Smooth muscle cell (in vitro differentiated cells): Measurements from ENCODE around the gene SH3PXD2A. TPM values are rescaled to one million over a fixed set of nuclear protein-coding genes. Genes with fewer than 3 reads are reported as not detected.

Source experiments
- DNase-seq: peaks from one replicate; lab custom pipeline; 2025; ENCODE audit not compliant: unreplicated experiment; lab: John Stamatoyannopoulos, UW
- H2AFZ ChIP-seq: fragments of 200-600 bp; sonication (generic); 2 replicates; pipeline ENCODE4 v1.6.0; 2016; ENCODE audit warnings: antibody characterized with exemption, low read depth, mild to moderate bottlenecking
- H3F3A ChIP-seq: fragments of 200-600 bp; sonication (generic); 2 replicates; pipeline ENCODE4 v1.6.0; 2017; ENCODE audit warnings: antibody characterized with exemption, low read depth
- H3K27ac ChIP-seq: fragments of 200-600 bp; sonication (generic); 2 replicates; pipeline ENCODE4 v1.5.1; 2016; ENCODE audit warnings: low read depth, mild to moderate bottlenecking
- H3K27me3 ChIP-seq: fragments of 200-600 bp; sonication (generic); 2 replicates; pipeline ENCODE4 v1.6.1; 2016; ENCODE audit warnings: low read depth, mild to moderate bottlenecking
- H3K36me3 ChIP-seq: fragments of 200-600 bp; sonication (generic); 2 replicates; pipeline ENCODE4 v1.5.1; 2016; ENCODE audit warnings: low read depth
- H3K4me1 ChIP-seq: fragments of 200-600 bp; sonication (generic); 2 replicates; pipeline ENCODE4 v1.5.1; 2016; ENCODE audit warnings: low read depth
- H3K4me2 ChIP-seq: fragments of 200-600 bp; sonication (generic); 2 replicates; pipeline ENCODE4 v1.6.0; 2016; ENCODE audit warnings: mild to moderate bottlenecking
- H3K4me3 ChIP-seq: fragments of 200-600 bp; sonication (generic); 2 replicates; pipeline ENCODE4 v1.5.1; 2016; ENCODE audit warnings: mild to moderate bottlenecking
- H3K79me2 ChIP-seq: fragments of 200-600 bp; sonication (generic); 2 replicates; pipeline ENCODE4 v1.6.0; 2016; ENCODE audit warnings: low read depth, mild to moderate bottlenecking
- H3K9ac ChIP-seq: fragments of 200-600 bp; sonication (generic); 2 replicates; pipeline ENCODE4 v1.6.0; 2016; ENCODE audit warnings: low read depth
- H3K9me3 ChIP-seq: fragments of 200-600 bp; sonication (generic); replicated peaks from 2 replicates; pipeline ENCODE4 v1.5.1; 2016; ENCODE audit warnings: low read depth
- H4K20me1 ChIP-seq: fragments of 200-600 bp; sonication (generic); 2 replicates; pipeline ENCODE4 v1.6.0; 2016; ENCODE audit warnings: low read depth
- WGBS: methylation state at CpG from one replicate; pipeline ENCODE4 v1.1.7; 2016; ENCODE audit warnings: low lambda C conversion rate; 5-methylcytosine and 5-hydroxymethylcytosine counted together
- polyA plus RNA-seq: library from polyadenylated mRNA; unstranded; fragments of >200 nt; fragmentation: Nextera tagmentation; extraction: Ambion mirVana; gene quantifications from 2 replicates; pipeline ENCODE4 v1.2.1, GENCODE V29; 2016
- total RNA-seq: library from RNA; depleted of rRNA; stranded (reverse); fragments of >200 nt; gene quantifications from 2 replicates; pipeline ENCODE4 v1.2.3, GENCODE V29; 2014
- TF ChIP-seq, protein P1 (sequence below): fragments of 200-600 bp; sonication (generic); IDR thresholded peaks from 2 replicates; pipeline ENCODE4 v1.5.1; 2017; ENCODE audit warnings: borderline replicate concordance, mild to moderate bottlenecking, antibody characterized with exemption; ENCODE audit not compliant: insufficient read depth, poor library complexity, severe bottlenecking

The SH3PXD2A gene
- total and polyA plus RNA-seq, 2 experiments from 2014 or later = 30.1 to 37.9 TPM

DNA sequence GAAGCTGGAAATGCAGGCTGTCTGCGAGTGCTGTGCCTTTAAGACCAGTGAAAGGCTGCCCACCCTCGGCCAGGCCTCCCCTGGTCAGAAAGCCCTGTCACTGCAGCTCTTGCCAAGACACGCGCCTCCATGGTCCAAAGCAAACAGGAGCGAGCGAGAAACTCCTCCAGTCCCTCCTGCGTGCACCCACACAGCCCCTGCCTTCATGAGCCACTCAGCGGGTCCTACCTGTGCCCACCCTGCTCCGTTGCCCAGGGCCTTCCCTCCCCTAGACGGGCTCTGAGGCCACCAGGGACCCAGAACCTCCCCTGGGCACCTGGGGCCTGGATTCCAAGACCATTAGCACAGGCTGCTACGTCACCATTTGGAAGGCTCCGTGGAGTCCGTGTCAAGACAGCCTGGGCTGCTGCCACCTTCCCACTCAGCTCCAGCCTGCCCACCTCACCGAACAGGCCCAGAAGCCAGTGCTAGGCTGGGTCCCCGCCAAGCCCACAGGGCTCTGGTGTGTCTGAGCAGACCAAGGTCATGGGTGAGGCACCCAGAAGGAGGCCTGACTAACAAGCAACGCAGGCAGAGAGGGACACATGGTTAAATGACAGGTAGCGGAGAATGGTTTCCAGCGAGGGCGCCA lies 217.3 kb downstream of the SH3PXD2A start:
- DNase-seq = no peak
- peaks cover 44% of the 10 kb centered on the region for H3K79me2 ChIP-seq
- no peak overlapping the region for H3K4me3 ChIP-seq
- H3K27ac ChIP-seq = peak overlapping the region; percentile 80
- peak overlapping the region; percentile 52 for H3K9ac ChIP-seq
- H2AFZ ChIP-seq = no peak overlapping the region
- no peaks in the 10 kb centered on the region for H3K36me3 ChIP-seq
- H3K9me3 ChIP-seq = no peaks in the 10 kb centered on the region
- peak overlapping the region; percentile 45 for H3K4me2 ChIP-seq
- TF ChIP-seq, protein P1, sequence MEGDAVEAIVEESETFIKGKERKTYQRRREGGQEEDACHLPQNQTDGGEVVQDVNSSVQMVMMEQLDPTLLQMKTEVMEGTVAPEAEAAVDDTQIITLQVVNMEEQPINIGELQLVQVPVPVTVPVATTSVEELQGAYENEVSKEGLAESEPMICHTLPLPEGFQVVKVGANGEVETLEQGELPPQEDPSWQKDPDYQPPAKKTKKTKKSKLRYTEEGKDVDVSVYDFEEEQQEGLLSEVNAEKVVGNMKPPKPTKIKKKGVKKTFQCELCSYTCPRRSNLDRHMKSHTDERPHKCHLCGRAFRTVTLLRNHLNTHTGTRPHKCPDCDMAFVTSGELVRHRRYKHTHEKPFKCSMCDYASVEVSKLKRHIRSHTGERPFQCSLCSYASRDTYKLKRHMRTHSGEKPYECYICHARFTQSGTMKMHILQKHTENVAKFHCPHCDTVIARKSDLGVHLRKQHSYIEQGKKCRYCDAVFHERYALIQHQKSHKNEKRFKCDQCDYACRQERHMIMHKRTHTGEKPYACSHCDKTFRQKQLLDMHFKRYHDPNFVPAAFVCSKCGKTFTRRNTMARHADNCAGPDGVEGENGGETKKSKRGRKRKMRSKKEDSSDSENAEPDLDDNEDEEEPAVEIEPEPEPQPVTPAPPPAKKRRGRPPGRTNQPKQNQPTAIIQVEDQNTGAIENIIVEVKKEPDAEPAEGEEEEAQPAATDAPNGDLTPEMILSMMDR = no peak
- H3K27me3 ChIP-seq = no peaks in the 10 kb centered on the region
- H3K4me1 ChIP-seq = peaks cover 26% of the 10 kb centered on the region
- H3F3A ChIP-seq = no peaks in the 10 kb centered on the region
- 51% methylated on average over 19 of the region's 19 CpGs for WGBS
- peaks cover 93% of the 10 kb centered on the region for H4K20me1 ChIP-seq

- Histone ChIP-seq H3K27me3 (no peaks in the 10 kb centered on the region), H2AFZ (no peak overlapping the region), H4K20me1 (peaks cover 93% of the 10 kb centered on the region), H3K79me2 (peaks cover 34% of the 10 kb centered on the region), H3K9ac (peak overlapping the region; percentile 52), H3K4me1 (peaks cover 26% of the 10 kb centered on the region), H3F3A (no peaks in the 10 kb centered on the region), H3K36me3 (no peaks in the 10 kb centered on the region), H3K4me3 (no peak overlapping the region), H3K27ac (peak overlapping the region; percentile 80), H3K9me3 (no peaks in the 10 kb centered on the region), H3K4me2 (peak overlapping the region; percentile 45)
- TF ChIP-seq, protein P1 = no peak
- DNase-seq = no peak
- WGBS = 85% methylated on average over 10 of the region's 10 CpGs
Observed at GRCh38 chr10:103637011-103637410, 218.4 kb downstream of the SH3PXD2A start.

GRCh38 chr10:103636492-103636891 lies 218.9 kb downstream of the SH3PXD2A start:
- Histone ChIP-seq H3K9me3 (no peaks in the 10 kb centered on the region), H3K27ac (peak overlapping the region; percentile 80), H3K9ac (peak overlapping the region; percentile 52), H3K4me3 (no peak overlapping the region), H3K4me2 (no peak overlapping the region), H3K79me2 (peaks cover 32% of the 10 kb centered on the region), H3K4me1 (peaks cover 26% of the 10 kb centered on the region), H2AFZ (no peak overlapping the region), H3F3A (no peaks in the 10 kb centered on the region), H3K27me3 (no peaks in the 10 kb centered on the region), H3K36me3 (no peaks in the 10 kb centered on the region), H4K20me1 (peaks cover 93% of the 10 kb centered on the region)
- DNase-seq = no peak
- TF ChIP-seq, protein P1 = no peak
- 69% methylated on average over 5 of the region's 5 CpGs for WGBS

GRCh38 chr10:103635580-103635979 lies 219.8 kb downstream of the SH3PXD2A start:
- Histone ChIP-seq H3F3A (no peaks in the 10 kb centered on the region), H3K79me2 (peaks cover 34% of the 10 kb centered on the region), H3K9me3 (no peaks in the 10 kb centered on the region), H3K27me3 (no peaks in the 10 kb centered on the region), H3K27ac (no peak overlapping the region), H3K4me2 (no peak overlapping the region), H3K4me3 (no peak overlapping the region), H3K4me1 (peaks cover 26% of the 10 kb centered on the region), H3K9ac (no peak overlapping the region), H4K20me1 (peaks cover 93% of the 10 kb centered on the region), H3K36me3 (no peaks in the 10 kb centered on the region), H2AFZ (no peak overlapping the region)
- TF ChIP-seq, protein P1 = no peak
- WGBS = 94% methylated on average over 5 of the region's 5 CpGs
- DNase-seq = no peak
